Stomach (tissue), 9 donors: ENCODE data around the gene MAP7D3. TPM values are rescaled to one million over a fixed set of nuclear protein-coding genes. Genes with fewer than 3 reads are reported as not detected.

Experiments used
- DNase-seq, 2 donors: peaks; one replicate each; pipeline versions ENCODE4 v3.0.0 to v3.0.0-alpha.2; 2013 to 2019
- H3K27ac ChIP-seq, 5 donors: fragments of 200-600 bp in 4 of 5; sonication (generic) in 4 of 5; one replicate each; pipeline ENCODE4 v1.5.1; 2013 to 2019; ENCODE audit warnings: mild to moderate bottlenecking in 1 of 5, moderate library complexity in 1 of 5
- H3K27me3 ChIP-seq, 3 donors: fragments of 200-600 bp; sonication (generic); one replicate each; pipeline ENCODE4 v1.5.1; 2017 to 2019; ENCODE audit warnings: mixed run types in 1 of 3
- H3K36me3 ChIP-seq, 4 donors: fragments of 200-600 bp; sonication (generic); 1 replicate in 3 of 4; 2 replicates in 1 of 4; pipeline ENCODE4 v1.5.1; 2016 to 2019
- H3K4me1 ChIP-seq, 4 donors: fragments of 200-600 bp; sonication (generic); one replicate each; pipeline ENCODE4 v1.5.1; 2016 to 2019
- H3K4me3 ChIP-seq, 4 donors: fragments of 200-600 bp; sonication (generic) in 3 of 4; one replicate each; pipeline ENCODE4 v1.5.1; 2016 to 2019; ENCODE audit warnings: mild to moderate bottlenecking in 1 of 4
- H3K9me3 ChIP-seq, 4 donors: fragments of 200-600 bp; sonication (generic); one replicate each; pipeline ENCODE4 v1.5.1; 2016 to 2019
- CTCF ChIP-seq, 7 experiments: fragments of 450-650 bp in 4 of 7; fragments of 200-600 bp in 3 of 7; sonication (generic) in 3 of 7; IDR thresholded peaks; one replicate each; pipeline ENCODE4 v1.5.1; 2016 to 2019; ENCODE audit warnings: antibody characterized with exemption in 7 of 7, control low read depth in 2 of 7, mild to moderate bottlenecking in 1 of 7
- EP300 ChIP-seq: sonication (generic); formaldehyde crosslinking; IDR thresholded peaks from one replicate; pipeline ENCODE4 v1.6.1; 2017; ENCODE audit warnings: antibody characterized with exemption
- POLR2A ChIP-seq, 4 donors: fragments of 450-650 bp; IDR thresholded peaks; one replicate each; pipeline ENCODE4 v1.6.1; 2016; ENCODE audit warnings: antibody characterized with exemption in 4 of 4, control low read depth in 2 of 4, mild to moderate bottlenecking in 1 of 4, moderate library complexity in 1 of 4
- POLR2AphosphoS5 ChIP-seq, 3 donors: sonication (generic); formaldehyde crosslinking; IDR thresholded peaks; one replicate each; pipeline ENCODE4 v1.6.1; 2016; ENCODE audit warnings: antibody characterized with exemption in 3 of 3
- WGBS, 5 donors: extraction: QIAGEN DNeasy Blood & Tissue Kit in 3 of 5; methylation state at CpG; one replicate each; pipeline versions ENCODE4 v1.1.5 to v1.1.7; 2013 to 2018; 5-methylcytosine and 5-hydroxymethylcytosine counted together
- intact Hi-C: fragments of 100-400 bp; cut with DNase I; formaldehyde crosslinking; loops from one replicate; pipeline ENCODE4 v1.15.1; 2023; ENCODE audit warnings: low total_unique reads
- polyA plus RNA-seq, 3 donors: library from polyadenylated mRNA; stranded (reverse); fragments of 200-250 nt; gene quantifications; one replicate each; pipeline ENCODE4 v1.2.3, GENCODE V29; 2013
- total RNA-seq, 5 donors: library from RNA; depleted of rRNA; stranded (reverse); fragments of >200 nt; gene quantifications; one replicate each; pipeline versions ENCODE4 v1.1.0 to v1.2.3, GENCODE V29; 2014 to 2016
- donor health status: healthy with polysubstance abuse.
- donor health status: Bipolar disorder and iron deficiency.
- donor health status: healthy.

MAP7D3 gene
- total and polyA plus RNA-seq, 8 donors = 2.2 to 14.1 (median 5.6) TPM

DNA sequence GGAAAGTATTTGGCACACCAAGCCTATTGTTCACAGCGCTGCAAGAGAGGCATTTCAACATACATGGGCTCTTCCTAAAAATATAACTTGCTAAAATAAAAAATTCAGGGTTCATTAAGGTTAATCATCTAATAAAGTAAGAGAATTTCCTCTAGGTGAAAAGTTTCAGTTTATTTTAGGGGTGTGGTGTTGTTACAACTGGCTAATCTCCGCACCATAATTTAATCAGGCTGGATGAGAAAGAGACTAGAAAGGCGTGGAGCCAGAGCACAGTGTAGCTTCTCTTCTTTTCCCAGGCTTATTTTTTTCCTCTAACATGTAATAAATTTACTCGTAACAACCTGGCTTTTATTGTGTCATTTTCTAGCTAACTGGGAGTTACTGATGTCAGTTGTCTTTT lies 56.0 kb downstream of the MAP7D3 start:
- intact Hi-C loops = no loop called here
- 40 to 52% (median 42%) methylated on average over 3 to 4 of the region's 4 CpGs for WGBS, 5 donors
- peaks cover 4 to 38% (median 21%) of the 10 kb centered on the region in 4 donors for H3K4me1 ChIP-seq
- peak overlapping the region in 4 of 5 donors; percentile 70 to 84 (median 76) for H3K27ac ChIP-seq
- TF ChIP-seq POLR2AphosphoS5 (IDR thresholded peaks at IDR 0.05) (no peak), CTCF (IDR thresholded peaks at IDR 0.05) (no peak), POLR2A (IDR thresholded peaks at IDR 0.05) (no peak), EP300 (no peak)
- no peaks in the 10 kb centered on the region for H3K9me3 ChIP-seq
- H3K36me3 ChIP-seq = no peaks in the 10 kb centered on the region
- H3K27me3 ChIP-seq = no peaks in the 10 kb centered on the region
- DNase-seq = no peak
- no peak overlapping the region for H3K4me3 ChIP-seq

DNA sequence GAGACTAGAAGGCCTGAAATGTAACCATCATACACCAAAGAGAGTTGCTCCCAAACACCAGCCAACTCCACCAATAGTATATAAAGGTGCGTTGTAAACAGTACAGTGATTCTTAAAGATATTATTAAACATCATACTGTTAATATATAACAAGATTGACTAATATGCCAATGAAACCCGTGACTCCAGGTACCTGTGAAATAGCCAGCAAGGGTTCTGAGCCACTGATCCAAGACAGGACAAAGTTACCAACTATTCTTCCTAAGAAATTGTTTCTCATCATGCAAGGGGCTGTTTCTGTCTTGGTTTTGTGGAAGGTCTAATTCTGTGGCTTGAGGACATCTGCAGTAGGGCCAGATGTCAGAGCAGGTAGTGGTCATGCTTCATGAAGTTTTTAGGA lies 56.7 kb downstream of the MAP7D3 start:
- intact Hi-C loops = no loop called here
- Histone ChIP-seq H3K27me3 (no peaks in the 10 kb centered on the region), H3K9me3 (no peaks in the 10 kb centered on the region), H3K4me3 (no peak overlapping the region), H3K27ac (peak overlapping the region in 4 of 5 donors; percentile 8 to 84 (median 76)), H3K4me1 (peaks cover 4 to 45% (median 21%) of the 10 kb centered on the region in 4 donors), H3K36me3 (no peaks in the 10 kb centered on the region)
- no peak for DNase-seq
- TF ChIP-seq EP300 (no peak), CTCF (IDR thresholded peaks at IDR 0.05) (no peak), POLR2A (IDR thresholded peaks at IDR 0.05) (no peak), POLR2AphosphoS5 (IDR thresholded peaks at IDR 0.05) (no peak)
- WGBS, 5 donors = 48 to 67% (median 56%) methylated on average over 1 to 2 of the region's 2 CpGs

GRCh38 chrX:136193771-136194170 lies 57.4 kb downstream of the MAP7D3 start:
- H3K4me3 ChIP-seq = no peak overlapping the region
- peaks cover 4 to 53% (median 25%) of the 10 kb centered on the region in 4 donors for H3K4me1 ChIP-seq
- H3K9me3 ChIP-seq = no peaks in the 10 kb centered on the region
- no peak for DNase-seq
- no peaks in the 10 kb centered on the region for H3K36me3 ChIP-seq
- intact Hi-C loops = no loop called here
- 30 to 53% (median 46%) methylated on average over 4 of the region's 4 CpGs for WGBS, 5 donors
- no peak for TF ChIP-seq POLR2A (IDR thresholded peaks at IDR 0.05)
- no peak for TF ChIP-seq CTCF (IDR thresholded peaks at IDR 0.05)
- TF ChIP-seq POLR2AphosphoS5 (IDR thresholded peaks at IDR 0.05) = no peak
- no peak for TF ChIP-seq EP300
- peak overlapping the region; percentile 42 to 84 (median 74) for H3K27ac ChIP-seq
- H3K27me3 ChIP-seq = no peaks in the 10 kb centered on the region

DNA sequence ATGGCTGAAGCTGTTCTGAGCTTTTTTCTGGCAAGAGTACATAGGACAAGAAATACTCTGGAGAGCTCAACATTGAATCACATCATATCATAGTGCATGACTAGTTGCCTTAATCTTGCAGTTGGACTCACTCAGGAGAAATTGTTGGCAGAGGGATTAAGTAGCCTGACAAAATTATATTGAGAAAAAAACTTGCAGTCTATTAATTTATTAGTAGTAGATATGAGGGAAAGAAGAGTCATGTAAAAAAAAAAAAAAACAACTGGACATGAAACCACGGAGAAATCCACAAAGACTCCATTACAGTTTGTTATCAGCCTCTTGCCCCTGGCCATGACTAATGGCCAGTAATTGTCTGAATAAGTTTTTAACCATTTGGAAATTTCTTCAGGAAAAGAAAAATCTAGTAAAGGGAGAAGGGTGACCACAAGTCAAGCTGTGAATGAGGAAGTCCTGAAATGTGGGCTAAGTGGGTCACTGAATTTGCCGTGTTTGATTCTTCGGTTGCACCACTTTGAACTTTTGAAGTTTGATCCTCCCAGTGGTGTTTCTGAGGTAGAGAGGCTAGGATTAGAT lies 58.3 kb downstream of the MAP7D3 start:
- Histone ChIP-seq H3K9me3 (no peaks in the 10 kb centered on the region), H3K4me3 (no peak overlapping the region), H3K27me3 (no peaks in the 10 kb centered on the region), H3K36me3 (no peaks in the 10 kb centered on the region), H3K27ac (peak overlapping the region in 4 of 5 donors; percentile 49 to 84 (median 76)), H3K4me1 (peaks cover 4 to 54% (median 25%) of the 10 kb centered on the region in 4 donors)
- no peak for DNase-seq
- no peak for TF ChIP-seq POLR2A (IDR thresholded peaks at IDR 0.05)
- TF ChIP-seq POLR2AphosphoS5 (IDR thresholded peaks at IDR 0.05) = no peak
- TF ChIP-seq CTCF (IDR thresholded peaks at IDR 0.05) = no peak
- no peak for TF ChIP-seq EP300
- intact Hi-C loops = no loop called here
- WGBS, 5 donors = 52 to 75% (median 67%) methylated on average over 3 of the region's 3 CpGs
